22Rv1 (cell line): ENCODE data around the gene TMEM129.

Experiments used
- H3K27ac ChIP-seq: fragments of 450-650 bp; 2 replicates; pipeline ENCODE4 v1.5.1; 2017
- ZFX ChIP-seq: fragments of 450-650 bp; IDR thresholded peaks from 2 replicates; pipeline ENCODE4 v1.6.1; 2017; ENCODE audit warnings: antibody characterized with exemption, borderline replicate concordance
- TF ChIP-seq, protein P1 (sequence below): fragments of 450-650 bp; IDR thresholded peaks from 2 replicates; pipeline ENCODE4 v1.5.1; 2017; ENCODE audit warnings: mild to moderate bottlenecking

Gene TMEM129

DNA sequence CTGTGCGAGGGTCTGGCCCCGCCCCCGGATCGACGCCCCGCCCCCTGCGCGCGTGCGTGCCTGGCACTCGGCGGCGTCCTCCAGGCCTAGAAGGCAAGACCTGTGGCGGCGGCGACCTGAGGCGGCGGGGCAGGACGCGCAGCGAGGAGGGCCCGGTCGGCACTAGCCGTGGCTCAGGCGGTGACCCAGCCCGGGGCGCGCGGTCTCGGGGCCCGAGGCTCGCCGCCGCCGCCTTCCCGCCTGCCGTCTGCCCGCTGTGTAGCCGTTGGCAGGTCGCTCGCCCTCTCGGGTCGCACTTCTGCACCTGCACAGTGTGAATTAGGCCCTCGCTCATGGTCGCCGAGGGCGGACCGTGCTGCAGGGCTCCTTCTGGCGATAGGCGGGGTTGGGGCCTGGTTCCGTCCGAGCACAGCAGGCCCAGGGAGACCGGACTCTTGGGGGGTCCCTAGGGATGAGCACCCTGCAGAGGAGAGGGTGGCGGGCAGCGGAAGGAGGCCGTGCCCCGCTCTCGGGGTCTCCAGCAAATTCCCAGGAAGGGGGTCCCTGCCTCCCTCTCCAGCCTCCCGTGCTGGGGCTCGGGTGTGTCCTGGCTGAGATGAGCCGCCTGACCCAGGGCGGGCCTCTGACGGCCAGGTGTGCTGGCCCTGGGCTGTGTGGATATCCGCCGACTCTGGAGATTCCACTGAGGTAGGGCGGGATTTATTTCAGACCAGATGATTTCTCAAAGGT, 36.5 kb downstream of the TMEM129 start:
- H3K27ac ChIP-seq = no peak overlapping the region
- TF ChIP-seq ZFX = no peak
- TF ChIP-seq, protein P1, sequence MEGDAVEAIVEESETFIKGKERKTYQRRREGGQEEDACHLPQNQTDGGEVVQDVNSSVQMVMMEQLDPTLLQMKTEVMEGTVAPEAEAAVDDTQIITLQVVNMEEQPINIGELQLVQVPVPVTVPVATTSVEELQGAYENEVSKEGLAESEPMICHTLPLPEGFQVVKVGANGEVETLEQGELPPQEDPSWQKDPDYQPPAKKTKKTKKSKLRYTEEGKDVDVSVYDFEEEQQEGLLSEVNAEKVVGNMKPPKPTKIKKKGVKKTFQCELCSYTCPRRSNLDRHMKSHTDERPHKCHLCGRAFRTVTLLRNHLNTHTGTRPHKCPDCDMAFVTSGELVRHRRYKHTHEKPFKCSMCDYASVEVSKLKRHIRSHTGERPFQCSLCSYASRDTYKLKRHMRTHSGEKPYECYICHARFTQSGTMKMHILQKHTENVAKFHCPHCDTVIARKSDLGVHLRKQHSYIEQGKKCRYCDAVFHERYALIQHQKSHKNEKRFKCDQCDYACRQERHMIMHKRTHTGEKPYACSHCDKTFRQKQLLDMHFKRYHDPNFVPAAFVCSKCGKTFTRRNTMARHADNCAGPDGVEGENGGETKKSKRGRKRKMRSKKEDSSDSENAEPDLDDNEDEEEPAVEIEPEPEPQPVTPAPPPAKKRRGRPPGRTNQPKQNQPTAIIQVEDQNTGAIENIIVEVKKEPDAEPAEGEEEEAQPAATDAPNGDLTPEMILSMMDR = no peak

DNA sequence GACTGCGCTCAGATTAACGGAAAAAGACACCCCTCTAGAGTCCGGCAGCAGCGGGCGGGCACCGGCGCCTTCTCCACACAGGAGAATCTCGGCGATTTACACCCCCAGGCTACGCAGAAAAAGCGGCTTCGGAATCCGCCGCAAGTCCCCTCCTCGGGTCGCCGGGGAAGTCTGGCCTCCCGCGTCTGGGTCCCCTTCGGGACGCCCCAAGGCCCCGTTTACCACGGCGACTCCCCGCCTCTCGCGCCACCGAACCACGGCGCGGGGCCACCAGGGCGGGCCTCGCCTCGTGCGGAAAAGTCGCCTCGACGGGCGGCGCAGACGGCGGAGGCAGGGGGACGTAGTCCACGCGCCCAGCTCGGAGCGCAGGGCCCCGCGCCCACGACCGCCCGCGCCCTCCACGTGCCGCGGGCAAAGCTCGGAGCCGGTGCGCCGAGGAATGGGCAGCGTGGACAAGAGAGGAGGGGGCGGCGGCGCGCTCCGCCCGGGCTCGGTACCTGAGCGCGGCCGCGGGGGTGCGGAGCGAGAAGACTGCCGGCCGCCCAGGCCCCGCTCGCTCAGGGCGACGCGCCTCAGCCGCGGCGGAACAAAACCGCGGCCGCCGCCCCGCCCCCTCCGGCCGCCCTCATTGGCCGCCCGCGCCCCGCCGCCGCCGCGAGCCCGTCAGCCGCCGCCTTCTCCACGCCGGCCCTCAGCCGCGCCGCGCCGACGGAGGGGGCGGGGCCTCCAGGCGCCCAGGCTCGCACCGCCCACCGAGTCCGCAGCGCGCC, 37.2 kb downstream of the TMEM129 start, which contains the start of gene FAM53A:
TSS of gene FAM53A (minus strand) at position 578 of the 770 bp plus-strand sequence. CDS start 15,572 bp downstream, outside the sequence.
- H3K27ac ChIP-seq = peak within 1 kb of the TSS; percentile 46

DNA sequence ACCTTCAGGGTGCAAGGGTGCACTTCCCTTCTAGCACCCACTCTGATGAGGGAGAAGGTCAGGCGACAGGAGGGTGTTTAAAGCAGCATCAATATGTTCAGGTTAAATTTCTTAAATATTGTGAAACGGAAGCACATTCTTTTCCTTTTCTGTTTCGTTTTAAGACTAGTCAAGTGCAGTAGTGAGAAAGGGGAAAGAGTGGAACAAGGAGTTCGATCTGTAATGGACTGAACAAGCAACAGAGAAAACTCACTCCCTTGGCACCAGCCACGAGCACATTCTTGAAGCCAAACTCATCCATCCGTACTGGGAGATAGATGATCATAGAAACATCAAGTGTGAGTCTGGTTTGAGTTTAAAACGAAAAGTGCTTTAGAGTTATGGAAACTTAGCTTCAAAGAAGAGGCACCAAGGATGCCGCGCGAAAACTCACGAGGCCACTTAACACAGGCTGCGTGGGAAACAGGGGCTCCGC, 37.8 kb downstream of the TMEM129 start:
- H3K27ac ChIP-seq = no peak overlapping the region
- TF ChIP-seq ZFX = no peak
- TF ChIP-seq, protein P1 = no peak

More for the DNA sequence above, 37.2 kb downstream of the TMEM129 start, which contains the start of gene FAM53A:
- no peak for TF ChIP-seq ZFX
- TF ChIP-seq, protein P1 = no peak

DNA sequence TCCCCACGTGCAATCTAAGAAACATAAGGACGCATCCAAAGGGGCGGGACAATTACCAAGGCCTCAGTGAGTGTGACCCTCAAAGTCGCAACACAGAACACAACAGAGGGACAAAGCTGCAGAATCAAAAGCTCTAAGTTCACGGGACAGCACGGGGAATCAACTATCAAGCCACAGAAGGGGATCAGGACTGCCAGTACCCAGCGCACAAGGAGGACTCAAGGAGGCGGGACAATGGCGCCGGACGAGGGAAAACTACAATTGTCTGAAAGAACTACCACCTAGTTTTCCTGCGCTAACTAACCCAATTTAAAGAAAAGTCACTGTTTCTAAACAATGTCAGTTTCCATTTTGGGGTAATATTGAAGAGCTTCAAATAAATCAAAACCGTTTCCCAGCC, 38.3 kb downstream of the TMEM129 start:
- no peak overlapping the region for H3K27ac ChIP-seq

DNA sequence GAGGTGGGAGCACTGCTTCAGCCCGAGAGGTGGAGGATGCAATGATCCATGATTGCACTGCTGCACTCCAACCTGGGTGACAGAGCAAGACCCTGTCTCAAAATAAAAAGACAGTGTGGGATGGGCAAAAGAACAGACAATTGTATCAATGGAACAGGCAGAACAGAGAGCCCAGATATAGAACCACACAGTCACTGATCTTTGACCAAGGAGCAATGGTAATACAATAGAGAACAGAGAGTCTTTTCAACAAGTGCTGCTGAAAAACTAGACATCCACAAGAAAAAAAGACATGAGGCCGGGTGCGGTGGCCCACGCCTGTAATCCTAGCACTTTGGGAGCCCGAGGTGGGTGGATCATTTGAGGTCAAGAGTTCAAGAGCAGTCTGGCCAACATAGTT, 42.9 kb downstream of the TMEM129 start:
- TF ChIP-seq ZFX = no peak
- TF ChIP-seq, protein P1 = no peak
- no peak overlapping the region for H3K27ac ChIP-seq

More for the DNA sequence above, 38.3 kb downstream of the TMEM129 start:
- TF ChIP-seq, protein P1 = no peak
- no peak for TF ChIP-seq ZFX

DNA sequence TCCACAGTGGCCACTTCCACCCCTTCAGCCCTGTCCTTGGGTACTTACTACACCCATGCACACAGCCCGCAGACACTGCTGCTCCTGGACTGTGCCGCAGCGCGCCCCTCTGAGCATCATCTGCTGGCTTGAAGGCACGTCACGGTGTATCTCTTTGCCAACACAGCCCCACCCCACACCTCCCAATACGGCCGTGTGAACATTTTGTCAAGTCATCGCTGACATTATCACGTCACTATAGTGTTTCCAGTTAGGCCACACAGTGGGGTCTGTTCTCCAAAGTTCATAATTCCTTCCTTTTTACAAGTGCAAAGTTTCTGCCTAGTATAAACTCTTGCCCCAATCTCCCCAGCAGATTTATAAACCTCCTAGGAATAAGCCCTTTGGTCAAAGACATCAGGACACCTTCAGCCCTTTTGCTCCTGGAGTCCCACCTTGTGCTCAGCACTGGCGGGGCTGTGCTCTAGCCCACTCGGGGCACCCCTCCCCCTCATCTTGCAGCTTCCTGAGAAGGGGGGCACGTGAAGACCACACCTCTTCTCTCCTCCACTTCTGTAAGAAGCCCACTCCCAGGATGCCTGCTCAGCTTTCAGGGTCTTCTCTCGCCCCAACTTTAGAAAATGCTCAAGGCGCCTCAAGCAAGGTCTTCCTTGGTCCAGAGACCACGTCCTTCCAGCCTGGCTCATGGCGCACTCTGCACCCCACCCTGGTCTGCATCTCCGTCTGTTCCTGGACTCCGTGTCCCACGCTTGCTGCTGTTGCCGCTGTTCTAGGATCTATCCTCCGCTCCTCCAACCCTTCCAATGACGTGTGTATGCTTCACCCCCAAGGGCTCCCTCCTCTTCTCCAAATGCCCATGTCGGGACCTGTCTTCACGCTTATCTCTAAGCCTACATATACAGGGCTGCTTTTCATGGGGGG, 44.3 kb downstream of the TMEM129 start:
- TF ChIP-seq ZFX = no peak
- TF ChIP-seq, protein P1 = no peak
- no peak overlapping the region for H3K27ac ChIP-seq
